ENCODE measurements around the gene RRAS2.

DNA sequence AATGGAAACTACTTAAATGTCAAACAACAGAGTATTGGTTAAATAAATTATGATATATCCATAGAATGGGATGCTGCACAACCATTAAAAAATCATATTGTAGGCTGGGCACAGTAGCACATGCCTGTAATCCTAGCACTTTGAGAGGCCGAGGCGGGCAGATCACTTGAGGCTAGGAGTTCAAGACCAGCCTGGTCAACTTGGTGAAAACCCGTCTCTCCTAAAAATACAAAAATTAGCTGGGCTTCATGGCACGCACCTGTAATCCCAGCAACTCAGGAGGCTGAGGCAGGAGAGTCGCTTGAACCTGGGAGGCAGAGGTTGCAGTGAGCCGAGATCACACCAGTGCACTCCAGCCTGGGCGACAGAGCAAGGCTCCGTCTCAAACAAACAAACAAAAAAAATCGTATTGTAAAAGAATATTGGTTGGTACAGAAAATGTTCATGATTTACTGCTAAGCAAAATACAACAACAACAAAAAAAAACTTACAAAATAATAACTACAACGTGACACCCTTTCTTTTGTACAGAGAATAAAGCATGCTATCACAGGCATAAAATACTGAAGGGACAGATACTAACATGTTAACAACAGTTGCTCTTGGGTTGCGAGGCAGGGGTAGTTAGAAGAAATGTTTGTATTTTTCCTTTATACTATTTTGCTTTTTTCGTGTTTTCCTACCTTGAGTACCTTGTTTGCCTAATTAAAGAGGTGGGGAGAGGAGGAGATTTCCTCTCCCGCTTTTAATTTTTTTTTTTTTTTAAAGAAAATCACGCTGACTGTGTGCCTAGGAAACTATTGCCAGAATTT is 21.3 kb upstream of the RRAS2 start:
- no peak for TF ChIP-seq POLR2A (IDR thresholded peaks at IDR 0.05)
- TF ChIP-seq, protein P1, sequence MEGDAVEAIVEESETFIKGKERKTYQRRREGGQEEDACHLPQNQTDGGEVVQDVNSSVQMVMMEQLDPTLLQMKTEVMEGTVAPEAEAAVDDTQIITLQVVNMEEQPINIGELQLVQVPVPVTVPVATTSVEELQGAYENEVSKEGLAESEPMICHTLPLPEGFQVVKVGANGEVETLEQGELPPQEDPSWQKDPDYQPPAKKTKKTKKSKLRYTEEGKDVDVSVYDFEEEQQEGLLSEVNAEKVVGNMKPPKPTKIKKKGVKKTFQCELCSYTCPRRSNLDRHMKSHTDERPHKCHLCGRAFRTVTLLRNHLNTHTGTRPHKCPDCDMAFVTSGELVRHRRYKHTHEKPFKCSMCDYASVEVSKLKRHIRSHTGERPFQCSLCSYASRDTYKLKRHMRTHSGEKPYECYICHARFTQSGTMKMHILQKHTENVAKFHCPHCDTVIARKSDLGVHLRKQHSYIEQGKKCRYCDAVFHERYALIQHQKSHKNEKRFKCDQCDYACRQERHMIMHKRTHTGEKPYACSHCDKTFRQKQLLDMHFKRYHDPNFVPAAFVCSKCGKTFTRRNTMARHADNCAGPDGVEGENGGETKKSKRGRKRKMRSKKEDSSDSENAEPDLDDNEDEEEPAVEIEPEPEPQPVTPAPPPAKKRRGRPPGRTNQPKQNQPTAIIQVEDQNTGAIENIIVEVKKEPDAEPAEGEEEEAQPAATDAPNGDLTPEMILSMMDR (IDR thresholded peaks at IDR 0.05): no peak
